Medulla oblongata (tissue), 1 donor: ENCODE data around the gene PTPRA.
"Not testable (repeated sequence)": the region's sequence is repeated elsewhere in the genome, so short reads cannot be mapped to it uniquely, and the experiment has no call there.

Experiments used
- DNase-seq: peaks from one replicate; pipeline ENCODE4 v3.0.0-alpha.2; 2015; ENCODE audit errors: extremely low spot score

PTPRA gene, protein sequence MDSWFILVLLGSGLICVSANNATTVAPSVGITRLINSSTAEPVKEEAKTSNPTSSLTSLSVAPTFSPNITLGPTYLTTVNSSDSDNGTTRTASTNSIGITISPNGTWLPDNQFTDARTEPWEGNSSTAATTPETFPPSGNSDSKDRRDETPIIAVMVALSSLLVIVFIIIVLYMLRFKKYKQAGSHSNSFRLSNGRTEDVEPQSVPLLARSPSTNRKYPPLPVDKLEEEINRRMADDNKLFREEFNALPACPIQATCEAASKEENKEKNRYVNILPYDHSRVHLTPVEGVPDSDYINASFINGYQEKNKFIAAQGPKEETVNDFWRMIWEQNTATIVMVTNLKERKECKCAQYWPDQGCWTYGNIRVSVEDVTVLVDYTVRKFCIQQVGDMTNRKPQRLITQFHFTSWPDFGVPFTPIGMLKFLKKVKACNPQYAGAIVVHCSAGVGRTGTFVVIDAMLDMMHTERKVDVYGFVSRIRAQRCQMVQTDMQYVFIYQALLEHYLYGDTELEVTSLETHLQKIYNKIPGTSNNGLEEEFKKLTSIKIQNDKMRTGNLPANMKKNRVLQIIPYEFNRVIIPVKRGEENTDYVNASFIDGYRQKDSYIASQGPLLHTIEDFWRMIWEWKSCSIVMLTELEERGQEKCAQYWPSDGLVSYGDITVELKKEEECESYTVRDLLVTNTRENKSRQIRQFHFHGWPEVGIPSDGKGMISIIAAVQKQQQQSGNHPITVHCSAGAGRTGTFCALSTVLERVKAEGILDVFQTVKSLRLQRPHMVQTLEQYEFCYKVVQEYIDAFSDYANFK

DNA sequence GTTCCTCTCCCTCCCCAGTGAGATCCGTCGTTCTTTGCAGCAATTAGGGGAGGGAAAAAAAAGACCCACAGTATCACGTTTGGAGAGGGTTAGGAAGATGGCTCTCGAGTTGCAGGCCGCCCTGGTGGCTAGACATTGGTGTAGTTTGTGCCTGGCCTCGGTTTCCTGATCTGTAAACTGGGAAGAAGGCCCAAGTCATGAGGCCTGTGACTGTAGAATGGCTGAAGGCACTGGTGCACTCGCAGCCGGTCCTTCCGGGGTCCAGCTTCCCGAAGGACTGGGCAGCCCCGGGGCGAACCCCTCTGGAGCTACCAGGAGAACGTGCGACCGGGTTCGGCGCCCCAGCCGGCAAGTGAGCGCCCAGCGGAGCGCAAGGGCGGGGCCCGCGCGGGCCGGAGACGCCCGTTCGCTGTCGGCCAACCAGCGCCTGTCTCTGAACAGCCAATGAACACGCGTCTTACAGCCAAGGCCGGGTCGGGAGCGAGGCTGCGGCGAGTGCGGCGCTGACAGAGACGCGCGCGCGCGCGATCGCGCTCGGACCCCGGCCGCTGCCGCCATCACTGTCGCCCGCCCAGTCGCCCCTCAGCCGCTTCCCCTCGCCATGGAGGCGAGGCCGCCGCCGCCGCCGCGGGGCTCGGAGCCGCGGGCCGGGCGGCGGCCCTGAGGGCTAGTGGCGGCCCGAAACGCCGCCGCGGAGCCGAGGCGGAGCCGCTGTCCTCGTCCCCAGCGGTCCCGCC, at the start of gene PTPRA:
Gene PTPRA (plus strand): TSS at position 472 of the 737 bp plus-strand sequence. CDS start 90,797 bp downstream, outside the sequence.
- DNase-seq, result peak; percentile 96

DNA sequence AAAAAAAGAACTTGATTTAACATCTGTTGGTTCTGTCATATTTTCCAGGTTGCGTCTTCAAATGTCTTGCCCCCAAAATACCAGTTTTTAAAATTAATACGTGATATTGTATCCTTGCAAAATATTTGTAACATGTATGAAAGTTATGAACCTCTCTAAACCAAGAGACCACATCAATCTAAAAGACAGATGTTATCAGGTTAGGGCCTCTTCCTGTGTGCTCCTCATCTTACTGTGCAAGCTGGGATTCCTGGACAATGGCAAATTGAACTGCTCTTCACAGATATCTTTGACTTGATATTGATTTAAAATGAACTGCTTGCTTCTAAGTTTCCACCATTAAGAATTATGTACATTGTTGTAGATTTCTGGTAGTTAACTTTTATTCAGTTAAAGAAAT, 47.5 kb upstream of the PTPRA start:
- DNase-seq, result no peak

DNA sequence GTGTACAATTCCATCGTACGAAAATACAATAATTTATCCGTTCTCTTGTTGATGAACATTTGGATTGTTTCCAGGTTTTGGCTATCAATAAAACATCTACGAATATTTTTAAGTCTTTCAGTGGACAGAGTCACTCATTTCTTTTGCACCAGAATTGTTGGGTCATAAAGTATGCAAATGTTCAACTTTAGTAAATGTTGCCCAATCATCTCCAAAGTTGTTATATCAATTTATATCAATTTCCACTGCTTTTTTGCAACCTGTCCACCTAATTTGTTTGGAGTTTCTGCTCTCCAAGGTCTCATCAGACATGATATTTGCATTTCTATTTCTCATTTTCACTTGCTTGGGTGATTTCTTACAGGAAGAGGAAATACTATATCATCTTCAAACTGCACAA, 46.6 kb upstream of the PTPRA start:
- no peak for DNase-seq

DNA sequence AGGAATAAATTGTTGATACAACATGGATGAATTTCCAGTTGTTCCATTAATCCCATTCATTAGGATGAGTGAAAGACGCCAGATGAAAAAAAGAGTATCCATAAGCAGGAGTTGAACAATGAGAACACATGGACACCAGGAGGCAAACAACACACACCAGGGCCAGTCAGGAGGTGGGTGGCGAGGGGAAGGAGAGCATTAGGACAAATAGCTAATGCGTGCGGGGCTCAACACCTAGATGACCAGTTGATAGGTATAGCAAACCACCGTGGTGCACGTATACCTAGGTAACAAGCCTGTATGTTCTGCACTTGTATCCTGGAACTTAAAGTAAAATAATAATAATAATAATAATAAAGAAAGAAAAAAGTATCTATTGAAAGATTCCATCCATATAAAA, 43.9 kb upstream of the PTPRA start:
- no peak for DNase-seq

DNA sequence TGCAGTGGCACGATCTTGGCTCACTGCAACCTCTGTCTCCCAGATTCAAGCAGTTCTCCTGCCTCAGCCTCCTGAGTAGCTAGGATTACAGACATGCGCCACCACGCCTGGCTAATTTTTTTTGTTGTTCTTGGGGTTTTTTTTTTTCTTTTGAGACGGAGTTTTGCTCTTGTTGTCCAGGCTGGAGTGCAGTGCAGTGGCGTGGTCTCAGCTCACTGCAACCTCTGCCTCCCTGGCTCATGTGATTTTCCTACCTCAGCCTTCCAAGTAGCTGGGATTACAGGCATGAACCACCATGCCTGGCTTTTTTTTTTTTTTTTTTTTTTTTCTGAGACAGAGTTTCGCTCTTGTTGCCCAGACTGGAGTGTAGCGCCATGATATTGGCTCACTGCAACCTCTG, 42.1 kb upstream of the PTPRA start:
- not testable (repeated sequence) for DNase-seq

DNA sequence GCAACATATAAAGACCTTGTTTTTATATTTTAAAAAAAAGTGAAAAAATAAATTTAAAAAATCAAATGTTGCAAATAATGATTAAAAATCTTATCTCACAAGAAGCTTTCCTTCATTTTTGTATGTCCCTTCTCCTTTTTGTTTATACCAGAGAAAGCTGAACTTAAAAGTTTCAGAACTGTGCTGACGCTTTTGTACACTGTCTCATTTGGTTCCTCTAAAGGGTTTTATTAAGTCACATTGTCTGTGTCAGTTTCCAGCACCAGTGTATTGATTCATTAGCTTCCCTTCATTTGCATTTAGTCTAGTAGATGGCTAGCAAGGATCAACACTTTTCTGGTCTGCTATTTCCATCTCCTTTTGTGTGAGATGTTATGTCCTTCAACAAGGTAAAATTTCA, 39.5 kb upstream of the PTPRA start:
- DNase-seq, result no peak

DNA sequence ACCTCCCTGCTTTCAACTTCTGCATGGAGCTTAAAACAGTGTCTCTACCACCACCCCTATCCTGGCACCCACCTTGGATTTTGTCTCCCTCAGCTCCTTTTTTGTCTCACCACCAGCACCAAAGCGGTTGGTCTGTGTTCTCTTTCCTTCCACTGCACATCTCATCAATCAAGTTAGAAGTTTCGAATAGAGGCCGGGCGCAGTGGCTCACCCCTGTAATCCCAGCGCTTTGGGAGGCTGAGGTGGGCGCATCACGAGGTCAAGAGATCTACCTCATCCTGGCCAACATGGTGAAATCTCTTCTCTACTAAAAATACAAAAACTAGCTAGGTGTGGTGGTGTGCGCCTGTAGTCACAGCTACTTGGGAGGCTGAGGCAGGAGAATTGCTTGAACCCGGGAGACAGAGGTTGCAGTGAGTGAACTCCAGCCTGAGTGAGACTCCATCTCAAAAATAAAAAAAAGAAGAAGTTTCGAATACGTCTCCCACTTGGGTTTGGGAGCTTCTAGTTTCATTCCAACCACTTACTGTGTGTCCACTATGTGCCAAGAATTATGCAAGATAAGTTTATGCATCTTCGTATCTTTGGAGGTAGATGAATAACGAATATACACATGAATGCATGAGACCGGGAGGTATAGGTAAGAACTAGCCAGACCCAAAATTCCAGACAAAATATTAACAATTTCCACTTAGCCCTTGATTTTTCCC, 38.7 kb upstream of the PTPRA start:
- DNase-seq, result no peak

DNA sequence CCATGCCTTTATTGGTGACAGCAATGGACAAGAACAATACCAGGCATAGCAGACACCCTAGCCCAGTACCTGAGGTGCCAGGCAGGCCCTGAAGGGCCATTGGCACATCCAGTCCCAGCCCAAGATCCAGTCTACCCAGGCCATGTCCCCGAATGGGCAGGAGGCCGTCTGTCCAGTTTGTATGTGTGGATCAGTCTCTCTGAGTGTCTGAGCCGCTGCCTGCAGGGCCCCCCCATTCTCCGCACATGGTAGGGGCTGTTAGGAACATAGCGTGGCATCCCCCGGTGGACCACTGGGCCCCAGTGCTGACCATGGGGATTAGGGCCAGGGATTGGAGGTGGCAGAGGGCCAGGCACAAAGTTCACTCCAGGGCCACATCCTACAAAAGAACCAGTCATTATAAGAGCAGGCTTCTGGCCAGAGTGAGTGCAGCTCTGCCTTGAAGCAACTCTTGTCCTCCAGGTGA, 37.9 kb upstream of the PTPRA start:
- no peak for DNase-seq

DNA sequence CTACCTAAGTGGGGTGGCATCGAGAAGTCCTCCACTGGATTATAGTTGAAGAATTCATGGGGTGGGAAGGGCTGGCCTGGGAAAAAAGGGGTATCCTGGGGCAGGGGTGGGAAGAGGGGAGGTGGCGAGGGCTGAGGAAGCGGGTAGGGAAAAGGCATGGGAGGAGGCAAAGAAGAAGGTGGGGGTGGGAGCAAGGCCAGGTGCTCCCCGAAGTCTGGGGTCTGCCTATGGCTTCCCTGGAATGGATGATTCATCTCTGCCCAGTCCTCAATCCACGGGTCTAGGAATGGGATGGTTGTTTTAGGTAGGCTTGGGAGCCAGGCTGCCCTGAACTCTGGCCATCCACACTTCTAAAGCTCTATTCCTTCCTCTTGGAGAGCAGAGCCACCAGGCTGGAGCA, 37.2 kb upstream of the PTPRA start:
- no peak for DNase-seq

DNA sequence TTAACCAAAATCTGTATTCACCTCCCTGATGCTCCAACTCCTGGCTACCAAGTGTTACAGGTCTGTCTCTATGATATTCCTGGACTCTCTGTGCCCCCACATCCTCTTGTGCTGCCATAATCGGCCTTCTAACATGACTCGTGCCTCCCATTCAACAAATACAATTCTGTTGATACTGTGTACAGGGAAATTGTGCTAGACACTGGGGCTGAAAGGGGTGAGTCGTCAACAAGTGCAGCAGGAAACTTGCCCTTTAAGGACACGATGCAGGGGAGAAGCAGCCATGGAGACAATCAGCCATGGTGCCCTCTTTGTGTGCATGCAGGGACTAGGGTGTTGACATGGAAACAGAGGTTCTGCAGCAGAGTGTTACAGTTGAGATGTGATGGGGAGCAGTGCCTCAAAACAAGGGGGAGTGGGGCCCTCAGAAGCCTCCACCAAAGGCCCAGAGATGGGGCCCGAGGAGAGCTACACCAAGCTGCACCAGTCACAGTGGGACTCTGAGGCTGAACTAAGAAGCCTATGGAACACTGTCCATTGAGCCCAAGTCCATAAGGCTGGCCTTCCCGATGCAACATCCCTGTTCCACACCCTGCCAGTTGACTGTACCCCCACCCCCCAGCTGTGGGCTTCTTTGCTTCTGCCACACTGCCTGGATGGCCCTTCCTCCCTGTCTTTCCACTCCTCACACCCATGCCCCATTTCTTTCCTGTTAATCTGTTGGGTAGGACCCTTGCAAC, 35.9 kb upstream of the PTPRA start:
- no peak for DNase-seq

DNA sequence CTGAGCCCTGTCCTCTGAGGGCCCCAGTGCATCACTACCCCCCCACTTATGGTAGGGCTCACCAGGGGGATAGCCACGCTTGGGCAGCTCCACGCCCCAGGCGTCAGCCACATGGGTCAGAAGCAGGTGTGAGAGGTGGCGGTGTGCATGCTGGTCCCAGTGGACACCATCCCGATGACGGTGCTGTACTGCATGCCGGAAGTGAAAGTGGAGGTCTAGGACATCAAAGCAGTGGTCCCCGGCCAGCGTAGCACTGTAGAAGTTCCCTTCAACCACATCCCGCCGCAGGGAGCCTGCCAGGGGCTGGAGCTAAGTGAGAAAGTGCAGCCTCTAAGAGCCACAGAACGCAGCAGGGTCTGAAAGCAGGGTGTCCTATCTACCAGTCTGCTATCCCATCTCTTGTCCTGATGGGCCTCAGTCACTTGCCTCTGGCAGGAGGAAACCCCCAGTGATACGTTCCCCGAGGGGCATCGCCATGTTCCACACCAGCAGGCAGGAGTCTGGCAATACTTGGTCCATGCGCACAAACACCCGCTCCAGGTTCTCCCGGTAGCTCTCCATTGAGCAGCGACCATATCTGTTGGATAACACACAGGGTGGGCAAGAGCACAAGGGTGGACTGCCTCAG, 35.0 kb upstream of the PTPRA start:
- no peak for DNase-seq

DNA sequence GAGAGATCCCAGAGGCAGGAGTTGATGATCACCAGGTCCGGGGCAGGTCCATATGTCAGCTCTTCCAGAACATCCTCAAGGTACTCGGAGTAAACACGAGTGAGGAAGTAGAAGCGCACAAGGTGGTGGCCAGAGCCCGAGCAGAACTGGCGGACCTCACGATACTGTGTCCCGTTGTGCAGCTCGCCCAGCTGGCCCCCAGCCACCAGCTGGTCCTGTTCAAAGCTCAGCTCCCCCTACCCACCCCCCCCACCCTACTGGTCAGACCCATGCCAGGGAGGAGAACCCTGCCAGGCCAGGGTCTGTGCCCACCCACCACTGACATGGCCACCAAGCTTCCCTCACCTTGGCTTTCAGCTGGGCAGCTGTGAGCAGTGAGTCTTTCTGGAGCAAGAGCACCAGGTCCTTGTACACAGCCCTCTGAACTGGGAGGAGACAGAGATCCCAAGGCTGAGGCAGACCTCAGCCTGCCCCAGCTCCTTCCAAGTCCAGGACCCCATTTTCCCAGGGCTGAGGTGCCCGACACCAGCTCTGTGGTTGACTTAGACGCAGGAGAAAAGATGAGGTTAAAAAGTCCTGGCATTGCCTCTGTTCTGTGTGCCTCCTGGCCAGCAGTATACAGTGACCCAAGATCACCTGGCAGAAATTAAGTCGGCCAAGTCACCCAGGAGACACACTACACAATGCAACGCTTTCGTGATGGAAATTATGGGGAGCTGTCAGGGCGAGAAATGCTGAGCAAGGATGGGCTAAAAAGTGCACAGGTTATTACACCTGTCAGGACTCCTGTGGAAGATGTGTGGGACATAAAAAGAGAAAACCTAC, 34.2 kb upstream of the PTPRA start:
- no peak for DNase-seq

DNA sequence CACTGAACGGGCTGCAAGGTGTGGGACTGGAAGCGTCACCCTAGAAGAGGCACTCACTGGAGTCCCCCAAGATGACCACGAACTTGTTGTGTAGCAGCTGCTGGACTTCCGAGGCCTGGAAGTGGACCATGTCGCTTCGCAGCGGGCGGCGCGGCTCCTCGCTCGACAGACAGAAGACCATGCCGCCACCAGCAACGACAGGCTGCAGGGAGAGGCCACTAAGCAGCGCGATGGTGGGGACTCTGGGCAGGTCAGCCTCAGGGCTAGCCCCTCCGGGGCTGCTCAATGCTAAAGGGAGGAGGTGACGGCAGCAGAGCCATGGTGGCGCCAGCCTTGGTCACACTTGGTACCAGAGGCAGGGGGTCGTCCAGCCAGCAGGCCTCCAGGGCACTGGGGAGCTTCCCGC, 33.5 kb upstream of the PTPRA start:
- DNase-seq, result no peak

DNA sequence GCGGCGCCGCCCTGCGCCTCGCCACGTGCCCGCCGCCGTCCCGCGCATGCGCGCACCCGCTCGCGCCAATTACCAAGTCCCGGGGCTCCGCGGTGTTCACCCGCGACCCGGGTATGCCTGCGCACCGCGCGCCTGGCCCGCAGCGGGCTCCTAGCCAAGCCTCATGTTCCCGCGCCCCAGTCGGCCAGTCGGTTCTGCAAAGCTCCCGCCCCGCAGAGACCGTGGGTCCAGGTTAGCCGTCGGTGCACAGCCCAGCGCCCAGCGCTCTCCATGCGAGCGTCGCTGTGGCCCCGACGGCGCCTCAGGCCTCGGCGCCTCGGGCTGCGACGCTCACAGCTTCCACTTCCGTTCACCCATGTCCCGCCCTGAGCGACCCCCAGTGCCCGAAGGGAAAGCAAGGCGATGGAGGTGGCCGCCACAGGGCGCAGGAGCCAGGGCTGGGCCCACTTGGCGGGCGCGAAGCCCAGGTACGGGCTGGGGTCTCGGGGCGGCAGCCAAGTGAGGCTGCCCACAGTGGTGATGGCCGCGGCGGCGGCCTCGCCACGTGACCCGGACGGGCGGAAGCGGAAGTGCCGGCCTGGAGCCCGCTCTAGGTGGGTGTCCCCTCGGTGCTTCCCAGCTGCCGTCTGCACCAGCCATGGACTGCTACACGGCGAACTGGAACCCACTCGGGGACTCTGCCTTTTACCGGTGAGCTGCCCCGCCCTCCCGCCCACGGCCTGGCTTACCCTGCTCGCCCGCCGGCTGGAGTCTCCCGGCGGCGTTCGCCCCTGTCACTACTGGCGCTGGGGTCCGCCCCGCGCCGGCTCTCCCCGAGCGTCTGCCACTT, 32.9 kb upstream of the PTPRA start, which contains the start of the genes PCED1A and VPS16:
Gene PCED1A (minus strand): TSS at position 518 of the 829 bp plus-strand sequence. CDS start 743 bp downstream, outside the sequence.
Gene VPS16 (plus strand): TSS at position 608 of the 829 bp plus-strand sequence. CDS start 30 bp downstream, at position 638.
- peak; percentile 87 for DNase-seq

DNA sequence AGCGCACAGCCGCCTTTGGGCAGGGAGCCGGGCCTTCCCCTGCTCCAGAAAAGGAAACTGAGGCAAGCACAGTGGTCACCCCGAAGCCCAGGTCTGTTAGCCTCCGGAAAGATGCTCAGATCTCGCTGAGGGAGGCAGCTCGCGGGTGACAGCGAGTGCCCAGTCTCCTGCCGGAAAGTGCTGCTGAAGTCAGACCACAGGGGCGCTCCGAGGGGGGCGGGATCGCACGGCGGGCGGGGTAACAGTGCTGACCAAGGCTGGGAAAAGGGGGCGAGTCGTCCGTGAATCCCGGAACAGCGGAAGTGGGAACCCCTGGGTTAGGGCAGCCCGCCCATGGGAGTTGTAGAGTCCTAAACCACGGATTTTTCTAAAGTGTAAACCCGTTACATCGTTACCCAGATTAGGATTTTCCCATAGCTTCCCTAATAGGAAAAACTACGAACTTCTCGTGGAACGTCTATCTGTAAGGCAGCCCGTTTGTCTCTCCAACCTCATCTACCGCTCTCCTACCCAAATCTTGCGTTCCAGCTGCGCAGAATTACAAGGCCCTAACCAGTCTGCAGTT, 32.2 kb upstream of the PTPRA start:
- no peak for DNase-seq

DNA sequence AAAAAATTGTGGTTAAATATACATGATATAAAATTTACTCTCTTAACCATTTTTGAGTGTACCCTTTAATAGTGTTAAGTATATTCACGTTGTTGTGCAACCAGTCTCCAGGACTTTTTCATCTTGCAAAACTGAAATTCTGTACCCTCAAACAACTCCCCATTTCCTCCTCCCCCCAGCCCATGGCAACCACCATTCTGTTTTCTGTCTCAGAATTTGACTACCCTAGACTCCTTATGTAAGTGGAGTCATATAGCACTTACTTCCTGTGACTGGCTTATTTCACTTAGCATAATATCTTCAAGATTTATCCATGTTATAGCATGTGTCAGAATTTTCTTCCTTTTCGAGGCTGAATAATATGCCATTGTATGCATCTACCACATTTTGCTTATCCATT, 27.7 kb upstream of the PTPRA start:
- DNase-seq, result no peak

DNA sequence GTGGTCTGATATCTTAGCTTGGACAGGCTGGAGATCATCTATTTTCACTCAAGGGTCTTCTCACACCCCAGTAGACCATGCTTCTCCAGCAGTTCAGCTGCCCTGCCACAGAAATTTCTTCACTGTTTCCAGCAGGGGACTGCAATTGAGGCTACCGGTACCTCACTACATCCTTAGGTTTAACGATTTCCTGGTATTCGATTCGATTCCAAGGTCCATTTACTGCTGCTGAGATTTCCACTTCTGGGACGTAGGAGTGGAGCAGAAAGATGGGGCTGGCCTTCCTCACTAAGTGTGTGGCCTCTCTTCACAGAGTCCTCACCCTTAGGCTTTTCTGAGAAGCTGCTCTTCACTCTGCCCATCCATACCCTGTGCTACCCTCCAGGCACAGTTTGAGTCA, 26.6 kb upstream of the PTPRA start:
- DNase-seq, result no peak

DNA sequence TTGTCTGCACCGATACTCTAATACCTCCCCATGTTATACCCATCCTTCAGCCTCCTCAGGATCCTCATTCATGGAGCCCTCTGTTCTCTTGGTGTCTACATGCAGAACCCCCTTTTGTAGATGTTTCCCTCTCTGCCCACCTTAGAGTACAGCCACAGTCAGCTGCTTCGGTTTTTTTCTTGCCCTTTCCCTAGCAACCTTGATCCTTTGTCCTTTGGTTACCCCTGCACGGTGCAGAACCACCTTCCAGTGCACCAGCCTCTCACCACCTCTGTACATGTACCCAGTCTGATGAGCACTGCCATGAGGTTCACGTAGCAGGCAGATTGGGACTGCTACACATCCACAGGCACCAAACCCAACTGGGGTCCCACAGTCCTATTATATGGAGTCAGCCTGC, 25.5 kb upstream of the PTPRA start:
- no peak for DNase-seq
